Lung (tissue), 12 donors: ENCODE measurements around the gene KCND1. TPM values are rescaled to one million over a fixed set of nuclear protein-coding genes. Genes with fewer than 3 reads are reported as not detected.

Experiments used
- ATAC-seq: fragments of 200-7000 bp; cut with Tn5 transposase; one replicate; pipeline ENCODE4 v1.9.1; 2020; ENCODE audit warnings: moderate number of reproducible peaks; ENCODE audit not compliant: insufficient read depth, low FRiP score
- DNase-seq, 3 donors: peaks; one replicate each; pipeline ENCODE4 v3.0.0-alpha.2; 2013 to 2017
- H3K27ac ChIP-seq, 2 donors: one replicate each; pipeline ENCODE4 v1.5.1; 2013; ENCODE audit warnings: mild to moderate bottlenecking in 2 of 2, moderate library complexity in 2 of 2, control low read depth in 1 of 2, inconsistent platforms in 1 of 2, low read depth in 1 of 2, low read length in 1 of 2
- H3K27me3 ChIP-seq, 3 donors: one replicate each; pipeline ENCODE4 v1.5.1; 2013; ENCODE audit warnings: low read length in 2 of 3; ENCODE audit not compliant: control insufficient read depth in 3 of 3, insufficient read depth in 3 of 3
- H3K36me3 ChIP-seq, 4 donors: one replicate each; pipeline ENCODE4 v1.5.1; 2013; ENCODE audit warnings: low read length in 4 of 4, mild to moderate bottlenecking in 1 of 4, moderate library complexity in 1 of 4; ENCODE audit not compliant: control insufficient read depth in 4 of 4, insufficient read depth in 4 of 4
- H3K4me1 ChIP-seq, 5 donors: one replicate each; pipeline ENCODE4 v1.5.1; 2013; ENCODE audit warnings: low read length in 5 of 5, mild to moderate bottlenecking in 2 of 5, moderate library complexity in 1 of 5; ENCODE audit not compliant: control insufficient read depth in 5 of 5, insufficient read depth in 5 of 5
- H3K4me3 ChIP-seq: one replicate; pipeline ENCODE4 v1.5.1; 2013; ENCODE audit warnings: mild to moderate bottlenecking, control low read depth, moderate library complexity
- H3K9ac ChIP-seq, 2 donors: one replicate each; pipeline ENCODE4 v1.5.1; 2013; ENCODE audit warnings: low read length in 2 of 2, control low read depth in 1 of 2; ENCODE audit not compliant: insufficient read depth in 1 of 2
- H3K9me3 ChIP-seq, 4 donors: one replicate each; pipeline ENCODE4 v1.5.1; 2013; ENCODE audit warnings: low read length in 3 of 4, mild to moderate bottlenecking in 1 of 4, moderate library complexity in 1 of 4; ENCODE audit not compliant: control insufficient read depth in 4 of 4, insufficient read depth in 3 of 4
- WGBS, 2 donors: extraction: QIAGEN DNeasy Blood & Tissue Kit; methylation state at CpG; one replicate each; pipeline ENCODE4 v1.1.7; 2013; 5-methylcytosine and 5-hydroxymethylcytosine counted together
- polyA plus RNA-seq, 2 donors: library from polyadenylated mRNA; stranded (reverse); fragments of 200-250 nt; gene quantifications; one replicate each; pipeline ENCODE4 v1.2.1, GENCODE V29; 2013
- total RNA-seq, 2 donors: library from RNA; depleted of rRNA in 1 of 2; stranded (reverse); fragments of >200 nt in 1 of 2; gene quantifications; one replicate each; pipeline ENCODE4 v1.2.1, GENCODE V29; 2014 to 2021
- TF ChIP-seq, protein P1 (sequence below): IDR thresholded peaks from 2 replicates; pipeline ENCODE4 v1.5.1; 2012; ENCODE audit warnings: mild to moderate bottlenecking; ENCODE audit errors: control extremely low read depth, extremely low read depth
- donor health status: control.
- donor health status: control.
- donor health status: Bipolar disorder and iron deficiency.
- donor health status: healthy.
- donor health status: DM: yes; HTN: yes; CAD: no.

Gene KCND1
- total and polyA plus RNA-seq, 4 donors: 0.65 to 1.7 (median 1.3) TPM

DNA sequence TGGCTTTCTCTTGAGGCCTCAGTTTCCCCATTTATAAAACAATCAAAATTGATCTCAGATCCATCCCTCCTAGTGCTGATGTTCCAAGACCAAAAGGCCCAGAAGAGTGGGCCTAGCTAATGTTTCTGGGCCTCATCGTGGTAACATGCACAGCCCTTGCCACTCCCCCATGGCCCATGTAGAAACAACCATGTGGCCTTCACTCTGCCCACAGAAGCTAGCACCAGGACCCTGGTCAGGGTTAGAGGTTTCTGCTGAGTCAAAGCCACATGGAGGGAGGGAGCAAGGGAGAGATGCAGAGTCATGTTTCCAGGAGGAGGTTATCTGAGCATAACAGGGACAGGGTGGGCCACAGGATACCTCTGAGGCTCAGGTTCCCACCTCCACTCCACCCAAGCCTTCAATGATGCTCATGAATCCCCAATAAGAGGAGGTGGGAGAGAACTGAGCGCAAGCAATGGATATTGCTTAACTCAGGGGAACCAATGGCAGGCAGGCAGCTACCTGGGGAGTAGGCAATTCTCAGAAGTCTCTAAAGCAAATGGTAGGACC is 31.2 kb downstream of the KCND1 start:
- no peak overlapping the region for H3K4me3 ChIP-seq
- DNase-seq (no peak), ATAC-seq (no peak)
- H3K4me1 ChIP-seq: peaks cover 0 to 4% (median 0%) of the 10 kb centered on the region in 5 donors
- WGBS, 2 donors: 57 to 73% methylated on average over 2 of the region's 2 CpGs
- H3K27me3 ChIP-seq: no peaks in the 10 kb centered on the region
- peaks cover 0 to 2% (median 0%) of the 10 kb centered on the region in 4 donors for H3K9me3 ChIP-seq
- TF ChIP-seq, protein P1, sequence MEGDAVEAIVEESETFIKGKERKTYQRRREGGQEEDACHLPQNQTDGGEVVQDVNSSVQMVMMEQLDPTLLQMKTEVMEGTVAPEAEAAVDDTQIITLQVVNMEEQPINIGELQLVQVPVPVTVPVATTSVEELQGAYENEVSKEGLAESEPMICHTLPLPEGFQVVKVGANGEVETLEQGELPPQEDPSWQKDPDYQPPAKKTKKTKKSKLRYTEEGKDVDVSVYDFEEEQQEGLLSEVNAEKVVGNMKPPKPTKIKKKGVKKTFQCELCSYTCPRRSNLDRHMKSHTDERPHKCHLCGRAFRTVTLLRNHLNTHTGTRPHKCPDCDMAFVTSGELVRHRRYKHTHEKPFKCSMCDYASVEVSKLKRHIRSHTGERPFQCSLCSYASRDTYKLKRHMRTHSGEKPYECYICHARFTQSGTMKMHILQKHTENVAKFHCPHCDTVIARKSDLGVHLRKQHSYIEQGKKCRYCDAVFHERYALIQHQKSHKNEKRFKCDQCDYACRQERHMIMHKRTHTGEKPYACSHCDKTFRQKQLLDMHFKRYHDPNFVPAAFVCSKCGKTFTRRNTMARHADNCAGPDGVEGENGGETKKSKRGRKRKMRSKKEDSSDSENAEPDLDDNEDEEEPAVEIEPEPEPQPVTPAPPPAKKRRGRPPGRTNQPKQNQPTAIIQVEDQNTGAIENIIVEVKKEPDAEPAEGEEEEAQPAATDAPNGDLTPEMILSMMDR: no peak
- no peak overlapping the region for H3K27ac ChIP-seq
- H3K36me3 ChIP-seq: peaks cover 0 to 5% (median 3%) of the 10 kb centered on the region in 4 donors
- no peak overlapping the region for H3K9ac ChIP-seq

DNA sequence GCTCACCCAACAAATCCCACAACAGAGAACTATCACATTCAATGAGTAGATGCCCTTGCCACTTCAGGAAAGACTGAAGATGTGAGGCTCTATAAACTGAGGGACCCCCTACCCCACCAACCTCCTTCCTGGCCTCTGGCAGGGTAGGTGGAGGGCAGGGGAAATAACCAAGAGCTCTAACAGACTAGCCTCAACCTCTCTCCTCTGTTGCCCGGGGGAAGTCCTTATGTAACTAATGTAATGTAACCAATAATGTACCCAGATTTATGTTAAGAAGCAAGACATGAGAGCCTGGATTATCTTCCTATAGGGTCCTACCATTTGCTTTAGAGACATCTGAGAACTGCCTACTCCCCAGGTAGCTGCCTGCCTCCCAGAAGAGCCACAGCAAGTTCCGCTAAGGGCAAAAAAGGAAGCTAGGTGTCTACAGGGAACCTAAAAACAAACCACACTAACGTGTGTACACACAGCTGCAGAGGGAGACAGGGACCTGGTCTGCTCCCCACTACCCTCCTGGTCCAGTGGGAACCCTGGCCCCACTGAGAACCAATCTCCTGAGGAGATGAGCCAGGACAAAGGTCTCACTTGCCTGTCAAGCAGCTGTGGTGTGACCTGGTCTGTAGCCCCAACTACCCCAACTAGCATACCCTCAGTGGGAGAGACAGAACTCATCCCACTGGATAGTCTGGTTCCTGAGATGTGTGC is 32.0 kb downstream of the KCND1 start:
- 22 to 60% methylated on average over 3 of the region's 3 CpGs for WGBS, 2 donors
- no peaks in the 10 kb centered on the region for H3K27me3 ChIP-seq
- no peak overlapping the region for H3K9ac ChIP-seq
- ATAC-seq: no peak
- H3K27ac ChIP-seq: no peak overlapping the region
- H3K9me3 ChIP-seq: peaks cover 0 to 2% (median 0%) of the 10 kb centered on the region in 4 donors
- H3K4me1 ChIP-seq: peaks cover 0 to 4% (median 0%) of the 10 kb centered on the region in 5 donors
- TF ChIP-seq, protein P1: no peak
- H3K36me3 ChIP-seq: peaks cover 0 to 10% (median 4%) of the 10 kb centered on the region in 4 donors
- no peak overlapping the region for H3K4me3 ChIP-seq
- no peak for DNase-seq

DNA sequence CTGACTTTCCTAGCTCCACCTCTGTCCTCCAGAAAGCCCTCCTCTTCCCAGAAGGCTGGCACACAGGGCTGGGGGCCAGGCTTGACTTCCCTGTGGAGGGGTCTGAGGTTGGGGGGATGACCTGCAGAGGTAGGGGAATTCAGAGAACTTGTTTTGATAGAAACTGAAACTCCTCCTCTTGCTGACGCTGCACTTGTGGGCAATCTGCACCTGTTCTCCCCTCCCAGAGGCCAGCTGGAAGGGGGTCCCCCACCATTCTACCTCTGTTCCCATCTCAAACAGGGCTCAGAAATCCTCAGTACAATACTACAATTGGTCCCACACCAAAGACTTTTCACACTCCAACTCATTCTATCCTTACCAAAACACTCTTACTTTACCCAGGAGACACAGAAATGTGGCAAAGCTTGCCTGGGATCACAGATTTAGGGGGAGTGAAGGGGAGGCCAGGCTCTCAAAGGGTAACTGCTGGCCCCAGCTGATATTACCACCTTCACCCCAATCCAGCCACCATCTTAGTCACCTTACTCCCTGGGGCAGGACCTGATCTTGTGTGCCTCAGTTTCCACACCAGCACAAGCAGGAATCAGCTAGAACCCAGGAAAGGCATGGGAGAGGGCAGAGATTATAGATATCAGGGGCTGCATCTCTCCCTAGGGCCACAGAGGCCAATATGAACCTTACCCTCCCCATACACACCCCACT is 32.8 kb downstream of the KCND1 start:
- 33 to 41% methylated on average over 1 of the region's 1 CpG for WGBS, 2 donors
- Histone ChIP-seq H3K4me3 (no peak overlapping the region), H3K27ac (peak overlapping the region in 1 of 2 donors; percentile 13), H3K27me3 (no peaks in the 10 kb centered on the region), H3K36me3 (peaks cover 6 to 15% (median 9%) of the 10 kb centered on the region in 4 donors), H3K4me1 (peaks cover 0 to 4% (median 0%) of the 10 kb centered on the region in 5 donors), H3K9me3 (peaks cover 0 to 7% (median 0%) of the 10 kb centered on the region in 4 donors), H3K9ac (no peak overlapping the region)
- TF ChIP-seq, protein P1: no peak
- no peak for ATAC-seq
- no peak for DNase-seq
